SK-N-SH treated with all-trans-retinoic acid at 6 μM for 48 hours (cell line): ENCODE results near the gene RBBP6.

ENCODE experiments used
- ATAC-seq: fragments of 200-7000 bp; cut with Tn5 transposase; 3 replicates; pipeline ENCODE4 v1.9.1; 2020; ENCODE audit warnings: mild to moderate bottlenecking, moderate library complexity
- ESRRG ChIP-seq: fragments of 250-450 bp; sonication (Bioruptor Pico); IDR thresholded peaks from 2 replicates; pipeline ENCODE4 v1.6.1; 2021; ENCODE audit warnings: mild to moderate bottlenecking
- RARB ChIP-seq: fragments of 250-450 bp; sonication (Bioruptor Pico); IDR thresholded peaks from 2 replicates; pipeline ENCODE4 v1.8.0; 2021; ENCODE audit warnings: mild to moderate bottlenecking, moderate library complexity
- TCF4 ChIP-seq: fragments of 250-450 bp; sonication (Bioruptor Pico); IDR thresholded peaks from 2 replicates; pipeline ENCODE4 v1.8.0; 2021; ENCODE audit warnings: mild to moderate bottlenecking, moderate library complexity, borderline replicate concordance
- ZC3H10 ChIP-seq: fragments of 250-450 bp; sonication (Bioruptor Pico); IDR thresholded peaks from 2 replicates; pipeline ENCODE4 v1.5.1; 2021; ENCODE audit warnings: mild to moderate bottlenecking, moderate library complexity
- ZFP30 ChIP-seq: fragments of 450-650 bp; formaldehyde crosslinking; IDR thresholded peaks from 2 replicates; pipeline ENCODE4 v1.5.0; 2022; ENCODE audit warnings: mild to moderate bottlenecking, moderate library complexity
- ZNF8 ChIP-seq: fragments of 450-650 bp; formaldehyde crosslinking; IDR thresholded peaks from 2 replicates; pipeline ENCODE4 v1.5.0; 2020; ENCODE audit warnings: mild to moderate bottlenecking, moderate library complexity
- TF ChIP-seq, protein P1 (sequence below): fragments of 250-450 bp; sonication (Bioruptor Pico); IDR thresholded peaks from 2 replicates; pipeline ENCODE4 v1.8.0; 2020; ENCODE audit warnings: mild to moderate bottlenecking, moderate library complexity, borderline replicate concordance
- TF ChIP-seq, protein P2 (sequence below): fragments of 250-450 bp; sonication (Bioruptor Pico); IDR thresholded peaks from 2 replicates; pipeline ENCODE4 v1.5.1; 2021; ENCODE audit warnings: mild to moderate bottlenecking, moderate library complexity
- TF ChIP-seq, protein P3 (sequence below): fragments of 250-450 bp; sonication (Bioruptor Pico); IDR thresholded peaks from 2 replicates; pipeline ENCODE4 v1.5.1; 2020; ENCODE audit warnings: low read depth, mild to moderate bottlenecking, moderate library complexity
- TF ChIP-seq, protein P4 (sequence below): fragments of 250-450 bp; sonication (Bioruptor Pico); IDR thresholded peaks from 2 replicates; pipeline ENCODE4 v1.8.0; 2021; ENCODE audit warnings: low read depth, mild to moderate bottlenecking, moderate library complexity, borderline replicate concordance
- TF ChIP-seq, protein P5 (sequence below): fragments of 250-450 bp; sonication (Bioruptor Pico); IDR thresholded peaks from 2 replicates; pipeline ENCODE4 v1.5.0; 2020; ENCODE audit warnings: mild to moderate bottlenecking, moderate library complexity

RBBP6 gene

DNA sequence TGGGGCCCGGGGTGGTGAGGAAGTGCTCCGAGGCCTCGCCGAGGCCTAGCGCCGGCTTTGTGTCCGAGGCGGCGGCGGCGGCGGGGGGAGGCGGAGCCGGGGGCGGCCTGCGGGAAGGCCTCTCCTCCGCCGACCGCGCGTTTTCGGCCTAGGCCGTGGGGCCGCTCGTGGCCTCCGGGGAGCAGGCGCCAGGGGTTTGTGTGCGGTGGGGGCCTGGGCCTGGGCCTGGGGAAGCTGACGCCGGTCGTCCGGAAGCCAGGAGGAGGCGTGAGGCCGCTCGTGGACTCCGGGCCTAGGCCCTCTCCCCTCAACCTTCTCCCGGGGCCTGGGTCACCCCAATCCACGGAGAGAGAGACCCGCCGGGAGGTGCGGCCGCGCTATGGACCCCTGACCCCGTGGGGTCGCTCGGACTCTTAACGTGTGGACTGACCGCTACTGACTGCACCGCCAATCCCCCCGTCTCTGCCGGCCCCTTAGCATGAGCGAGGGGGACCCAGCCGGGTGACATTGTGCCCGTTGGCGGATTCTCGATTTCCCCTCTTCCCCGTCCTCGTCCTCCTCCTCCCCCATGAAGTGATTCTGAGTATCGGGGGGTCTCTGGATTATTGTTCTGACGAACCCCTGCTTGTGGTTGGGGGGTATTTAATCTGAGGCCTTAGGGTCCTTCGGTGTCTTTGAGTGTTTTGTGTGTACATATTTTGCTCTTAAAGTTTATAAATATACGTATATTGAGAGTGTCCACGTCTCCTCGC, 660 bp downstream of the RBBP6 start:
- peak; percentile 46 for ATAC-seq
- TF ChIP-seq ZFP30 (CRISPR knock-in tag) (no peak), ZNF8 (CRISPR knock-in tag) (no peak), RARB (CRISPR knock-in tag) (no peak), ESRRG (CRISPR knock-in tag) (no peak), ZC3H10 (CRISPR knock-in tag) (no peak)
- TF ChIP-seq, protein P1, sequence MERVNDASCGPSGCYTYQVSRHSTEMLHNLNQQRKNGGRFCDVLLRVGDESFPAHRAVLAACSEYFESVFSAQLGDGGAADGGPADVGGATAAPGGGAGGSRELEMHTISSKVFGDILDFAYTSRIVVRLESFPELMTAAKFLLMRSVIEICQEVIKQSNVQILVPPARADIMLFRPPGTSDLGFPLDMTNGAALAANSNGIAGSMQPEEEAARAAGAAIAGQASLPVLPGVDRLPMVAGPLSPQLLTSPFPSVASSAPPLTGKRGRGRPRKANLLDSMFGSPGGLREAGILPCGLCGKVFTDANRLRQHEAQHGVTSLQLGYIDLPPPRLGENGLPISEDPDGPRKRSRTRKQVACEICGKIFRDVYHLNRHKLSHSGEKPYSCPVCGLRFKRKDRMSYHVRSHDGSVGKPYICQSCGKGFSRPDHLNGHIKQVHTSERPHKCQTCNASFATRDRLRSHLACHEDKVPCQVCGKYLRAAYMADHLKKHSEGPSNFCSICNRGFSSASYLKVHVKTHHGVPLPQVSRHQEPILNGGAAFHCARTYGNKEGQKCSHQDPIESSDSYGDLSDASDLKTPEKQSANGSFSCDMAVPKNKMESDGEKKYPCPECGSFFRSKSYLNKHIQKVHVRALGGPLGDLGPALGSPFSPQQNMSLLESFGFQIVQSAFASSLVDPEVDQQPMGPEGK (CRISPR knock-in tag): no peak
- TF ChIP-seq, protein P2, sequence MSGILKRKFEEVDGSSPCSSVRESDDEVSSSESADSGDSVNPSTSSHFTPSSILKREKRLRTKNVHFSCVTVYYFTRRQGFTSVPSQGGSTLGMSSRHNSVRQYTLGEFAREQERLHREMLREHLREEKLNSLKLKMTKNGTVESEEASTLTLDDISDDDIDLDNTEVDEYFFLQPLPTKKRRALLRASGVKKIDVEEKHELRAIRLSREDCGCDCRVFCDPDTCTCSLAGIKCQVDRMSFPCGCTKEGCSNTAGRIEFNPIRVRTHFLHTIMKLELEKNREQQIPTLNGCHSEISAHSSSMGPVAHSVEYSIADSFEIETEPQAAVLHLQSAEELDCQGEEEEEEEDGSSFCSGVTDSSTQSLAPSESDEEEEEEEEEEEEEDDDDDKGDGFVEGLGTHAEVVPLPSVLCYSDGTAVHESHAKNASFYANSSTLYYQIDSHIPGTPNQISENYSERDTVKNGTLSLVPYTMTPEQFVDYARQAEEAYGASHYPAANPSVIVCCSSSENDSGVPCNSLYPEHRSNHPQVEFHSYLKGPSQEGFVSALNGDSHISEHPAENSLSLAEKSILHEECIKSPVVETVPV (CRISPR knock-in tag): no peak
- TF ChIP-seq, protein P3, sequence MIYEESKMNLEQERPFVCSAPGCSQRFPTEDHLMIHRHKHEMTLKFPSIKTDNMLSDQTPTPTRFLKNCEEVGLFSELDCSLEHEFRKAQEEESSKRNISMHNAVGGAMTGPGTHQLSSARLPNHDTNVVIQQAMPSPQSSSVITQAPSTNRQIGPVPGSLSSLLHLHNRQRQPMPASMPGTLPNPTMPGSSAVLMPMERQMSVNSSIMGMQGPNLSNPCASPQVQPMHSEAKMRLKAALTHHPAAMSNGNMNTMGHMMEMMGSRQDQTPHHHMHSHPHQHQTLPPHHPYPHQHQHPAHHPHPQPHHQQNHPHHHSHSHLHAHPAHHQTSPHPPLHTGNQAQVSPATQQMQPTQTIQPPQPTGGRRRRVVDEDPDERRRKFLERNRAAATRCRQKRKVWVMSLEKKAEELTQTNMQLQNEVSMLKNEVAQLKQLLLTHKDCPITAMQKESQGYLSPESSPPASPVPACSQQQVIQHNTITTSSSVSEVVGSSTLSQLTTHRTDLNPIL (CRISPR knock-in tag): no peak
- TF ChIP-seq, all 23 proteins: peak for 0

DNA sequence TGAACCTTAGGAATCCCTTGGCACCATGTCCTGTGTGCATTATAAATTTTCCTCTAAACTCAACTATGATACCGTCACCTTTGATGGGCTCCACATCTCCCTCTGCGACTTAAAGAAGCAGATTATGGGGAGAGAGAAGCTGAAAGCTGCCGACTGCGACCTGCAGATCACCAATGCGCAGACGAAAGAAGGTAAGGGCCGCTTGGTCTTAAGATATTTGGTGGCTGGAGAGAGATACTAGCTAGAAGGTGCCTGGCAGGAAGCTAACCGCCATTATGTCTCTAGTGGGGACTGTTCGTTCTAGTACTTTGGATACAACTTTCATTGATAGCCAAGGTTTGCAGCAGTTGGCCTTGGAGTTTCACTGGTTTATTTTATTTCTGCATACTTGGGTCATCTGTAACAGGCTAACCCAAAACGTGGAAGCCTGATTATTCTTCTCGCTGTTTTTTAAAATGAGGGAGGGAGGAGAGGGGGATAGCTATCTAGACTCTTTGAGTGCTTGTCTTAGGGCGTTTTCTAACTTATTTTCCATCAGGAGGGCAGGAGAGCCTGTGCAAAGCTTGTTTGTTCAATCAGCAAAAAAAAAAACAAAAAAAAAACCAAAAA, 1.3 kb downstream of the RBBP6 start:
- TF ChIP-seq, protein P4, sequence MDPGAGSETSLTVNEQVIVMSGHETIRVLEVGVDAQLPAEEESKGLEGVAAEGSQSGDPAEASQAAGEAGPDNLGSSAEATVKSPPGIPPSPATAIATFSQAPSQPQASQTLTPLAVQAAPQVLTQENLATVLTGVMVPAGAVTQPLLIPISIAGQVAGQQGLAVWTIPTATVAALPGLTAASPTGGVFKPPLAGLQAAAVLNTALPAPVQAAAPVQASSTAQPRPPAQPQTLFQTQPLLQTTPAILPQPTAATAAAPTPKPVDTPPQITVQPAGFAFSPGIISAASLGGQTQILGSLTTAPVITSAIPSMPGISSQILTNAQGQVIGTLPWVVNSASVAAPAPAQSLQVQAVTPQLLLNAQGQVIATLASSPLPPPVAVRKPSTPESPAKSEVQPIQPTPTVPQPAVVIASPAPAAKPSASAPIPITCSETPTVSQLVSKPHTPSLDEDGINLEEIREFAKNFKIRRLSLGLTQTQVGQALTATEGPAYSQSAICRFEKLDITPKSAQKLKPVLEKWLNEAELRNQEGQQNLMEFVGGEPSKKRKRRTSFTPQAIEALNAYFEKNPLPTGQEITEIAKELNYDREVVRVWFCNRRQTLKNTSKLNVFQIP (CRISPR knock-in tag): no peak
- TF ChIP-seq TCF4 (CRISPR knock-in tag): no peak
- TF ChIP-seq, protein P5, sequence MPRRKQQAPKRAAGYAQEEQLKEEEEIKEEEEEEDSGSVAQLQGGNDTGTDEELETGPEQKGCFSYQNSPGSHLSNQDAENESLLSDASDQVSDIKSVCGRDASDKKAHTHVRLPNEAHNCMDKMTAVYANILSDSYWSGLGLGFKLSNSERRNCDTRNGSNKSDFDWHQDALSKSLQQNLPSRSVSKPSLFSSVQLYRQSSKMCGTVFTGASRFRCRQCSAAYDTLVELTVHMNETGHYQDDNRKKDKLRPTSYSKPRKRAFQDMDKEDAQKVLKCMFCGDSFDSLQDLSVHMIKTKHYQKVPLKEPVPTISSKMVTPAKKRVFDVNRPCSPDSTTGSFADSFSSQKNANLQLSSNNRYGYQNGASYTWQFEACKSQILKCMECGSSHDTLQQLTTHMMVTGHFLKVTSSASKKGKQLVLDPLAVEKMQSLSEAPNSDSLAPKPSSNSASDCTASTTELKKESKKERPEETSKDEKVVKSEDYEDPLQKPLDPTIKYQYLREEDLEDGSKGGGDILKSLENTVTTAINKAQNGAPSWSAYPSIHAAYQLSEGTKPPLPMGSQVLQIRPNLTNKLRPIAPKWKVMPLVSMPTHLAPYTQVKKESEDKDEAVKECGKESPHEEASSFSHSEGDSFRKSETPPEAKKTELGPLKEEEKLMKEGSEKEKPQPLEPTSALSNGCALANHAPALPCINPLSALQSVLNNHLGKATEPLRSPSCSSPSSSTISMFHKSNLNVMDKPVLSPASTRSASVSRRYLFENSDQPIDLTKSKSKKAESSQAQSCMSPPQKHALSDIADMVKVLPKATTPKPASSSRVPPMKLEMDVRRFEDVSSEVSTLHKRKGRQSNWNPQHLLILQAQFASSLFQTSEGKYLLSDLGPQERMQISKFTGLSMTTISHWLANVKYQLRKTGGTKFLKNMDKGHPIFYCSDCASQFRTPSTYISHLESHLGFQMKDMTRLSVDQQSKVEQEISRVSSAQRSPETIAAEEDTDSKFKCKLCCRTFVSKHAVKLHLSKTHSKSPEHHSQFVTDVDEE (CRISPR knock-in tag): no peak
- TF ChIP-seq RARB (CRISPR knock-in tag): no peak
- TF ChIP-seq, all 23 proteins: peak for 0
- peak; percentile 28 for ATAC-seq

DNA sequence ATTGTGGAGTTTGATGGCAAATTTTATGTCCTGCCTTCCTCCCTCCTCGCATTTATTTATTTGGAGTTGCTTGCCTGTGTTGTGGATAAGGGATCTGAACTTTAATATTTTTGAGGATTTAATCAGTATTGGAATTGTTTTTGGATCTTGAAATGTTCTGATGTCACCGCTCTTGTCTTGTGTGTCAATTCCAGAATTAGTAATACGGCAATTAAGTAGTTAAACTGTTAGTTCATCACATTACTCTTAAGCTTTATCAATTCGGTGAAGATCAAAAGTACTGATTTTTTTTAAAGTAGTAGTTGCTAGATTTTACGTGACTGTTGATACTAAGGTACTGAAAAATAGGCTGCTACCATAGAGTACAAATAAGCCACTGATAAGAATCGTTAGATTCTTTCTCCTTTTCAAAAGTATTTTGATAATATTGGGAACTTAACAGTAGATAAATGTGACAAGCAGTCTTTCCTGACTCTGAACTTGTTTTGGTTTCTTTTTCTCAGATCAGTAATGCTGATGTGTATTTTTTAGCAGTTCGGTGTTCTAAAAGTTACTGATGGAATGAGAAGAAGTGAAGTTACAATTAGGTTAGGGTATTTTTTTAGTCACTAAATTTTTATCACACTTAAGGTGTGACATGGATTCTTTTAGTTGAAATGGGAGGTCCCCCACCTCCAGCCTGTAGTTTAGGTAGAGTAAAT, 2.0 kb downstream of the RBBP6 start:
- TF ChIP-seq, protein P1 (CRISPR knock-in tag): no peak
- no peak for TF ChIP-seq ZC3H10 (CRISPR knock-in tag)
- TF ChIP-seq, protein P4 (CRISPR knock-in tag): no peak
- TF ChIP-seq, all 23 proteins: peak for 0
- no peak for ATAC-seq
